ENCODE measurements around the gene CD300LF.

CD300LF gene

DNA sequence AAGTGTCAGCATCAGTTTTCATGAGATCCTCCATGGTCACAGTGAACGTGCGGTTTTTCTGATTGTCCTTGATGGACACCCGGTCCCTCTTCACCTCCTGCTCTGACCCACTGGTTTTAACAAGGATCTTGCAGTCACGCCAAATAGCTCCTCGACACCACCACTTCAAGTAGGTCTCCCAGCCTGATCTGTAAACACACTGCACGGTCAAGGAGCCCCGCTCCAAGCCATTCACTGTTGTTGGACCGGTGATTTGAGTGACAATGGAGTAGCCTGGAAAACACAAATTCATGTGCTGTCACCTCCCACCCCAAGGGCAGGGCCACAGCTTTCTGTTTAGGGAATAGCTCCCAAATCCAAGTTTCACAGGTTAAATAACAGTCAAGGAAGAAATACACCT is 8.2 kb downstream of the CD300LF start:
- TF ChIP-seq FOXP2 (optimal IDR thresholded peaks at IDR 0.05; ENCODE audit: borderline replicate concordance, extremely low read depth, extremely low read length, insufficient read depth) = no peak
- TF ChIP-seq POLR2AphosphoS5 (IDR thresholded peaks at IDR 0.05; ENCODE audit: low read depth, low read length) = no peak
- TF ChIP-seq, protein P1, sequence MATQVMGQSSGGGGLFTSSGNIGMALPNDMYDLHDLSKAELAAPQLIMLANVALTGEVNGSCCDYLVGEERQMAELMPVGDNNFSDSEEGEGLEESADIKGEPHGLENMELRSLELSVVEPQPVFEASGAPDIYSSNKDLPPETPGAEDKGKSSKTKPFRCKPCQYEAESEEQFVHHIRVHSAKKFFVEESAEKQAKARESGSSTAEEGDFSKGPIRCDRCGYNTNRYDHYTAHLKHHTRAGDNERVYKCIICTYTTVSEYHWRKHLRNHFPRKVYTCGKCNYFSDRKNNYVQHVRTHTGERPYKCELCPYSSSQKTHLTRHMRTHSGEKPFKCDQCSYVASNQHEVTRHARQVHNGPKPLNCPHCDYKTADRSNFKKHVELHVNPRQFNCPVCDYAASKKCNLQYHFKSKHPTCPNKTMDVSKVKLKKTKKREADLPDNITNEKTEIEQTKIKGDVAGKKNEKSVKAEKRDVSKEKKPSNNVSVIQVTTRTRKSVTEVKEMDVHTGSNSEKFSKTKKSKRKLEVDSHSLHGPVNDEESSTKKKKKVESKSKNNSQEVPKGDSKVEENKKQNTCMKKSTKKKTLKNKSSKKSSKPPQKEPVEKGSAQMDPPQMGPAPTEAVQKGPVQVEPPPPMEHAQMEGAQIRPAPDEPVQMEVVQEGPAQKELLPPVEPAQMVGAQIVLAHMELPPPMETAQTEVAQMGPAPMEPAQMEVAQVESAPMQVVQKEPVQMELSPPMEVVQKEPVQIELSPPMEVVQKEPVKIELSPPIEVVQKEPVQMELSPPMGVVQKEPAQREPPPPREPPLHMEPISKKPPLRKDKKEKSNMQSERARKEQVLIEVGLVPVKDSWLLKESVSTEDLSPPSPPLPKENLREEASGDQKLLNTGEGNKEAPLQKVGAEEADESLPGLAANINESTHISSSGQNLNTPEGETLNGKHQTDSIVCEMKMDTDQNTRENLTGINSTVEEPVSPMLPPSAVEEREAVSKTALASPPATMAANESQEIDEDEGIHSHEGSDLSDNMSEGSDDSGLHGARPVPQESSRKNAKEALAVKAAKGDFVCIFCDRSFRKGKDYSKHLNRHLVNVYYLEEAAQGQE (IDR thresholded peaks at IDR 0.05; ENCODE audit: insufficient read depth in 1 of 2, low read depth in 2 of 2, low read length in 2 of 2) = no peak
- TF ChIP-seq SIN3A (IDR thresholded peaks at IDR 0.05; ENCODE audit: borderline replicate concordance, insufficient read depth, low read length) = no peak

DNA sequence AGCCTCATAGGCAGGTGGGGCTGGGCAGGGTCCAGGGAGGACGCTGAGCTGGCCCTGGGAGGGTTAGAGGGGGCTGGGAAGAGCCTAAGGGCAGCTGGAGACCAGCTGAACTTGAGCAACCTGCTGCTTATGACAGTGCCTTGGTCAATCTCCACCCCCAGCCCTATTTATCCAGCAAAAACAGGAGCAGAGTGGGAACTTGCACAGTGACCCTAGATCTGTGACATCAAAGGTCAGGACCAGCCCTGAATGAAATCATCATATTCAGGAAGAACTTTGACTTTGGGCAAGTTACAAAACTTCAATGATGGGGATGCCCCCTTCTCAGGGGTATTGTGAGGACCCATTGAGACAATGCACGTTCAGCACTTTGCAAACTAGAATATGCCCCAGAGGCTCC is 9.4 kb downstream of the CD300LF start:
- TF ChIP-seq FOXP2 (optimal IDR thresholded peaks at IDR 0.05; ENCODE audit: borderline replicate concordance, extremely low read depth, extremely low read length, insufficient read depth) = no peak
- TF ChIP-seq, protein P1 (IDR thresholded peaks at IDR 0.05; ENCODE audit: insufficient read depth in 1 of 2, low read depth in 2 of 2, low read length in 2 of 2) = no peak
- TF ChIP-seq TAF1 (IDR thresholded peaks at IDR 0.05; ENCODE audit: borderline replicate concordance, insufficient read depth, low read length) = no peak
- no peak for TF ChIP-seq POLR2AphosphoS5 (IDR thresholded peaks at IDR 0.05; ENCODE audit: low read depth, low read length)
- no peak for TF ChIP-seq SIN3A (IDR thresholded peaks at IDR 0.05; ENCODE audit: borderline replicate concordance, insufficient read depth, low read length)

DNA sequence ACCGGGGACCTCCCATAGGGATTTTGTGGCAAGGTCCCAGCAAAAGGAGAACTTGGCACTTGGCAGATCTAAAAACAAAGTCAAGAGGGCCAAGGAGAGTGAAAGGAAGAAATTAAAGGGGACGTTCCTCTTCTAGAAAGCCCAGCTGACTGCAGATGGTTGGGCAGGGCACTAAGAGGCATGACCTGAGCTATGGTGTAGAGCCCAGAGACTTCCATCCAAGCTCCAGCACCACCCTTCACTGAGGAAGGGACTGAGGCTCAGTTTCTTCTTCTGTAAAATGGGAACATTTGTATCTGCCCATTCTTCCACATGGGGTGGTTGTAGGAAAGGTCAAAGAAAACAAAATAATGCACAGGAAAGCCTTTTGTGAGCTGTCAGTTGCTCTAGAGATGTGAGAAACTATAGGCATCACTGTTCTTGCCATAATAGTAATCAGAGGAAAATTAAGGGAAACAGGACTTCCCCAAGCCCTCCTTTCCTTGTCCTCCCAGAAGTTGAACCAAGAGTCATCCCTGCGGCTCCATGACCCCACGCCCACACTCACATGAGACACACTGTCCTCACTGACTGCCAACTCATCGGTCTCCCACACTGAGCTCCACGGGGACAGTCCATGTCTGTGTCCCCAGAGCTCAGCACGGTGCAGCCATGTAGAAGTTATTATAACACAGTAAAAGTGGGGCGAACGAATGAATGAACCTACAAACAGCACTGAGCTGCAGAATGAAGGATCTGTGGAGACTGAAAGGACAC is 10.4 kb downstream of the CD300LF start:
- TF ChIP-seq FOXP2 (optimal IDR thresholded peaks at IDR 0.05; ENCODE audit: borderline replicate concordance, extremely low read depth, extremely low read length, insufficient read depth) = no peak

DNA sequence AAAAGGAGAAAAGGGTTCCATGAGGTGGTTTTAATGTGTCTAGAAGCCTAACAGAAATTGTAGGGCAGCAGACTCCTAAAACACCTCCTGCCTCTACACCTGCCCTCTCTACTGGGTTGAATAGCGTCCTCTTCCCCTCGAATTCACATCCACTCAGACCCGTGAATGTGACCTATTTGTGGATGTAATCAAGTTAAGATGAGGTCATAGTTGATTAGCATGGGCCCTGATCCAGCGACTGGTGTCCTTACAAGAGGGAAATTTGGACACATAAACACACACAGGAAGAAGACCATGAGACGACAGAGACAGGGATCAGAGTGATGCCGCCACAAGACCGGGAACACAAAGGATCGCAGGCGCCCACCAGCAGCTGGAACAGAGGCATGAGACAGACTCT is 13.5 kb downstream of the CD300LF start:
- TF ChIP-seq FOXP2 (optimal IDR thresholded peaks at IDR 0.05; ENCODE audit: borderline replicate concordance, extremely low read depth, extremely low read length, insufficient read depth) (no peak), SIN3A (IDR thresholded peaks at IDR 0.05; ENCODE audit: borderline replicate concordance, insufficient read depth, low read length) (no peak), TAF1 (IDR thresholded peaks at IDR 0.05; ENCODE audit: borderline replicate concordance, insufficient read depth, low read length) (no peak), POLR2AphosphoS5 (IDR thresholded peaks at IDR 0.05; ENCODE audit: low read depth, low read length) (no peak)
- TF ChIP-seq, protein P1 (IDR thresholded peaks at IDR 0.05; ENCODE audit: insufficient read depth in 1 of 2, low read depth in 2 of 2, low read length in 2 of 2) = no peak

DNA sequence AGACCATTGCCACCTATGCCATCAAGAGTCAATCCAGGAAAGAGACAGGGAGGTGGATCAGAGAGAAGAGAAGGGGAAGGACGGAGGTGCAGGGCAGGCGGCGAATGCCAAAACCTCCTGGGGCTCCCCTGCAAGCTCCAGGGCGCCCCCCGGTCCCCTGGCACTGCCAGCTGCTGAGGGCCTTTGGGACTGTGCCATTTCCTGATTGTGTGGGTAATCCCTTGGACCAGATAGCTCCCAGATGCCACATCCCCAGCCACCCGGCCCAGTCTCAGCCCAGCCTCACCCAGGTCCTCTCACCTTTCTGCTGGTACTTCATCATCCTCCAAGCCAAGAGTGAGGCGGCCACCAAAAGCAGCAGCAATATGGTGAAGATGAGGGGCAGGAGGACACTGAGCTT is 14.7 kb downstream of the CD300LF start:
- no peak for TF ChIP-seq SIN3A (IDR thresholded peaks at IDR 0.05; ENCODE audit: borderline replicate concordance, insufficient read depth, low read length)
- TF ChIP-seq POLR2AphosphoS5 (IDR thresholded peaks at IDR 0.05; ENCODE audit: low read depth, low read length) = no peak
- TF ChIP-seq TAF1 (IDR thresholded peaks at IDR 0.05; ENCODE audit: borderline replicate concordance, insufficient read depth, low read length) = no peak
- TF ChIP-seq, protein P1 (IDR thresholded peaks at IDR 0.05; ENCODE audit: insufficient read depth in 1 of 2, low read depth in 2 of 2, low read length in 2 of 2) = no peak
- TF ChIP-seq FOXP2 (optimal IDR thresholded peaks at IDR 0.05; ENCODE audit: borderline replicate concordance, extremely low read depth, extremely low read length, insufficient read depth) = no peak
